HepG2 (cell line): Measurements from ENCODE around the gene PHF2. TPM values are rescaled to one million over a fixed set of nuclear protein-coding genes. Genes with fewer than 3 reads are reported as not detected.

Experiments used
- ATAC-seq: fragments of 200-7000 bp; cut with Tn5 transposase; 3 replicates; pipeline ENCODE4 v1.9.1; 2020; ENCODE audit warnings: mild to moderate bottlenecking, moderate library complexity
- BruUV-seq: library from RNA; stranded (reverse); fragments of 400-500 nt; replicated peaks from 2 replicates; lab custom pipeline; 2021; lab: Mats Ljungman, UMichigan
- CTCF ChIA-PET: fragments of 300-600 bp; formaldehyde crosslinking; extraction: SDS; loops from one replicate; lab custom pipeline; 2021; ENCODE audit warnings: low total read pairs, inconsistent platforms, low intra/inter-chr PET ratio; lab: Yijun Ruan, JAX
- POLR2A ChIA-PET: fragments of 350-600 bp; sonication (Branson Sonifier 250); formaldehyde crosslinking; loops from one replicate; lab custom pipeline; 2020; ENCODE audit warnings: antibody characterized with exemption, inconsistent platforms; lab: Yijun Ruan, JAX
- DNase-seq: peaks from one replicate; pipeline ENCODE4 v3.0.0-alpha.2; 2015; ENCODE audit warnings: low spot score
- FAIRE-seq: peaks from 3 replicates; lab custom pipeline; 2011; peaks lifted over from hg19 to GRCh38; lab: Jason Lieb, UNC
- H2AFZ ChIP-seq: one replicate; pipeline ENCODE4 v1.6.1; 2011; ENCODE audit warnings: low read length, inconsistent platforms
- H3K27ac ChIP-seq: fragments of 300-600 bp; 3 replicates; pipeline ENCODE4 v1.8.0; 2011; ENCODE audit warnings: mixed run types, mild to moderate bottlenecking, mixed read lengths, low read length, inconsistent platforms; ENCODE audit not compliant: insufficient read depth; ENCODE audit errors: extremely low read length
- H3K27me3 ChIP-seq, 2 experiments: fragments of 200-600 bp in 1 of 2; 2 replicates in 1 of 2; 3 replicates in 1 of 2; pipeline versions ENCODE4 v1.6.0 to v1.8.0; 2011; ENCODE audit warnings: low read length in 2 of 2, mild to moderate bottlenecking in 2 of 2, moderate library complexity in 2 of 2, inconsistent platforms in 1 of 2; ENCODE audit not compliant: insufficient read depth in 2 of 2, control insufficient read depth in 1 of 2
- H3K36me3 ChIP-seq, 2 experiments: fragments of 200-600 bp in 1 of 2; replicated peaks in 1 of 2; 2 replicates in 1 of 2; 3 replicates in 1 of 2; pipeline versions ENCODE4 v1.5.1 to v1.8.0; 2011; ENCODE audit warnings: low read length in 2 of 2, inconsistent platforms in 1 of 2; ENCODE audit not compliant: insufficient read depth in 2 of 2, control insufficient read depth in 1 of 2
- H3K4me1 ChIP-seq: 2 replicates; pipeline ENCODE4 v1.5.1; 2012; ENCODE audit warnings: low read length, inconsistent platforms; ENCODE audit not compliant: insufficient read depth
- H3K4me2 ChIP-seq: 2 replicates; pipeline ENCODE4 v1.6.0; 2011; ENCODE audit warnings: low read depth, low read length, inconsistent platforms
- H3K4me3 ChIP-seq, 3 experiments: fragments of 200-600 bp in 1 of 3; sonication (generic), shearing (Covaris generic) in 1 of 3; replicated peaks in 1 of 3; 2 replicates each; pipeline ENCODE4 v1.5.1; 2011 to 2016; ENCODE audit warnings: low read length in 3 of 3, inconsistent platforms in 2 of 3, low read depth in 2 of 3, mild to moderate bottlenecking in 2 of 3, control low read depth in 1 of 3, mixed read lengths in 1 of 3; ENCODE audit not compliant: insufficient read depth in 1 of 3
- H3K79me2 ChIP-seq: one replicate; pipeline ENCODE4 v1.6.1; 2011; ENCODE audit warnings: low read length, inconsistent platforms; ENCODE audit not compliant: insufficient read depth
- H3K9ac ChIP-seq: 2 replicates; pipeline ENCODE4 v1.6.0; 2011; ENCODE audit warnings: mild to moderate bottlenecking, low read depth, low read length, inconsistent platforms; ENCODE audit not compliant: insufficient read depth
- H3K9me3 ChIP-seq: 2 replicates; pipeline ENCODE4 v1.5.1; 2012; ENCODE audit warnings: mild to moderate bottlenecking, low read length
- H4K20me1 ChIP-seq: 2 replicates; pipeline ENCODE4 v1.6.0; 2011; ENCODE audit warnings: inconsistent platforms, mild to moderate bottlenecking, low read length, moderate library complexity; ENCODE audit not compliant: insufficient read depth
- ATF3 ChIP-seq: sonication (generic); formaldehyde crosslinking; IDR thresholded peaks from 2 replicates; pipeline ENCODE4 v1.4.0; 2020; ENCODE audit warnings: missing genetic modification reagents
- CBX5 ChIP-seq: sonication (generic); formaldehyde crosslinking; IDR thresholded peaks from 2 replicates; pipeline ENCODE4 v1.4.0; 2020; ENCODE audit warnings: missing genetic modification reagents, borderline replicate concordance
- ISX ChIP-seq: sonication (generic); formaldehyde crosslinking; conservative IDR thresholded peaks from 2 replicates; pipeline ENCODE4 v1.5.0; 2020; ENCODE audit warnings: missing genetic modification reagents
- JUND ChIP-seq: sonication (generic); formaldehyde crosslinking; IDR thresholded peaks from 2 replicates; pipeline ENCODE4 v1.8.0; 2022; ENCODE audit warnings: mild to moderate bottlenecking, missing genetic modification reagents
- KDM4B ChIP-seq: sonication (generic); formaldehyde crosslinking; IDR thresholded peaks from 2 replicates; pipeline ENCODE4 v1.4.0; 2020; ENCODE audit warnings: missing genetic modification reagents
- KDM6A ChIP-seq: IDR thresholded peaks from 2 replicates; pipeline ENCODE4 v1.6.1; 2016; ENCODE audit warnings: low read depth
- MTF2 ChIP-seq: sonication (generic); formaldehyde crosslinking; IDR thresholded peaks from 2 replicates; pipeline ENCODE4 v1.5.0; 2020; ENCODE audit warnings: missing genetic modification reagents, borderline replicate concordance
- MYNN ChIP-seq: sonication (generic); formaldehyde crosslinking; IDR thresholded peaks from 2 replicates; pipeline ENCODE4 v1.4.0; 2020; ENCODE audit warnings: mild to moderate bottlenecking, low read depth, missing genetic modification reagents
- NR3C1 ChIP-seq: sonication (generic); formaldehyde crosslinking; IDR thresholded peaks from 2 replicates; pipeline ENCODE4 v1.4.0; 2020; ENCODE audit warnings: missing genetic modification reagents
- PHB2 ChIP-seq: fragments of 450-650 bp; IDR thresholded peaks from 2 replicates; pipeline ENCODE4 v1.6.1; 2018; ENCODE audit not compliant: partially characterized antibody
- TOE1 ChIP-seq: sonication (generic); formaldehyde crosslinking; IDR thresholded peaks from 2 replicates; pipeline ENCODE4 v1.4.0; 2020; ENCODE audit warnings: mild to moderate bottlenecking, missing genetic modification reagents
- ZNF230 ChIP-seq: sonication (generic); formaldehyde crosslinking; IDR thresholded peaks from 2 replicates; pipeline ENCODE4 v1.4.0; 2020; ENCODE audit warnings: mild to moderate bottlenecking, missing genetic modification reagents
- ZNF431 ChIP-seq: sonication (generic); formaldehyde crosslinking; IDR thresholded peaks from 2 replicates; pipeline ENCODE4 v1.9.0; 2022; ENCODE audit warnings: missing genetic modification reagents, low read depth, mild to moderate bottlenecking, borderline replicate concordance
- ZNF432 ChIP-seq: sonication (generic); formaldehyde crosslinking; IDR thresholded peaks from 2 replicates; pipeline ENCODE4 v1.5.0; 2020; ENCODE audit warnings: missing genetic modification reagents, mild to moderate bottlenecking, borderline replicate concordance
- ZNF501 ChIP-seq: sonication (generic); formaldehyde crosslinking; IDR thresholded peaks from 2 replicates; pipeline ENCODE4 v1.5.1; 2020; ENCODE audit warnings: mild to moderate bottlenecking, moderate library complexity, missing genetic modification reagents
- ZNF737 ChIP-seq: sonication (generic); formaldehyde crosslinking; IDR thresholded peaks from 2 replicates; pipeline ENCODE4 v1.5.0; 2020; ENCODE audit warnings: missing genetic modification reagents, mild to moderate bottlenecking, borderline replicate concordance
- ZNF850 ChIP-seq: sonication (generic); formaldehyde crosslinking; conservative IDR thresholded peaks from 2 replicates; pipeline ENCODE4 v1.9.0; 2021; ENCODE audit warnings: mild to moderate bottlenecking, missing genetic modification reagents
- WGBS: methylation state at CpG from one replicate; pipeline ENCODE4 v1.1.6; 2017; ENCODE audit warnings: low lambda C conversion rate; 5-methylcytosine and 5-hydroxymethylcytosine counted together
- in situ Hi-C: cut with HindIII; loops from 2 replicates; pipeline ENCODE4 v1.10.0; 2017; ENCODE audit warnings: low pct_unique_long_range_greater_than_20kb; ENCODE audit not compliant: extremely low pct_ligation_motif_present
- intact Hi-C: fragments of 100-400 bp; cut with micrococcal nuclease; formaldehyde crosslinking; loops from one replicate; pipeline ENCODE4 v1.10.0; 2022; ENCODE audit not compliant: unreplicated experiment
- polyA plus RNA-seq, 8 experiments: library from polyadenylated mRNA; depleted of rRNA in 3 of 8; stranded (reverse) in 7 of 8; unstranded in 1 of 8; fragments of >200 nt; fragmentation: Illumina TruSeq in 4 of 8; extraction: Trizol in 4 of 8; gene quantifications; 2 replicates each; pipeline versions ENCODE4 v1.2.1 to v1.2.3, GENCODE V29; 2011 to 2016; ENCODE audit warnings: low read depth in 4 of 8, missing spikeins in 1 of 8, mixed read lengths in 1 of 8; ENCODE audit not compliant: insufficient read depth in 1 of 8
- total RNA-seq, 5 experiments: library from RNA; depleted of rRNA; stranded (reverse); fragments of >200 nt; fragmentation: Illumina TruSeq; extraction: Trizol; gene quantifications; 2 replicates each; pipeline ENCODE4 v1.2.3, GENCODE V29; 2016; ENCODE audit warnings: low read depth in 1 of 5
- TF ChIP-seq, protein P1 (sequence below): sonication (generic); IDR thresholded peaks from 2 replicates; pipeline ENCODE4 v1.6.1; 2016; ENCODE audit warnings: low read depth, borderline replicate concordance
- TF ChIP-seq, protein P2 (sequence below): sonication (generic); formaldehyde crosslinking; IDR thresholded peaks from 2 replicates; pipeline ENCODE4 v1.8.1; 2023; ENCODE audit warnings: mild to moderate bottlenecking, missing genetic modification reagents
- TF ChIP-seq, protein P3 (sequence below): sonication (generic); formaldehyde crosslinking; IDR thresholded peaks from 2 replicates; pipeline ENCODE4 v1.4.0; 2020; ENCODE audit warnings: mild to moderate bottlenecking, missing genetic modification reagents
- TF ChIP-seq, protein P4 (sequence below): sonication (generic); formaldehyde crosslinking; IDR thresholded peaks from 2 replicates; pipeline ENCODE4 v1.4.0; 2020; ENCODE audit warnings: missing genetic modification reagents

Gene PHF2
- total and polyA plus RNA-seq, 2 of the 13 experiments (the other 11 are each of a cell fraction or from before 2014, with no cell fraction given), result 6.6 to 9.1 TPM

DNA sequence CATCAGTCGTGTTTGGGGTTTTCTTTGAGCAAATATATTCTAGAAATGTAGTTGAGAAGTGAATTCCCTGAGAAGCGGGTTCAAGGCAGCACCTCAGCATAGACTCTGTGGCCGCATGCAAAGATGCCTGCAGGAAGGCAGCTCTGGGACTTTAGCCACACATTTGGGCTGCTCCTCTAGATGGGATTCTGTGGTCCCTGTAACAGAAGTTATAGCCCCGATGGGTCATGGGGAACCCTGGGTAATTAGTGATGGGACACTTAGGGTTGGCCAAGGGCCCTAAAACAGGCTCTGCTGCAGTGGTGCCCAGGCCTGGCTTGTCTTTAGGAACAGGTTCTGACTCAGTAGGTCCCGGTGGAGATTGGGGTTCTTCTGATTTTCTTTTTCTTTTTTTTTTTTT, 36.8 kb downstream of the PHF2 start (continued):
- TF ChIP-seq, protein P1, sequence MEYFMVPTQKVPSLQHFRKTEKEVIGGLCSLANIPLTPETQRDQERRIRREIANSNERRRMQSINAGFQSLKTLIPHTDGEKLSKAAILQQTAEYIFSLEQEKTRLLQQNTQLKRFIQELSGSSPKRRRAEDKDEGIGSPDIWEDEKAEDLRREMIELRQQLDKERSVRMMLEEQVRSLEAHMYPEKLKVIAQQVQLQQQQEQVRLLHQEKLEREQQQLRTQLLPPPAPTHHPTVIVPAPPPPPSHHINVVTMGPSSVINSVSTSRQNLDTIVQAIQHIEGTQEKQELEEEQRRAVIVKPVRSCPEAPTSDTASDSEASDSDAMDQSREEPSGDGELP, result no peak
- no peak for TF ChIP-seq ISX (CRISPR knock-in tag)
- TF ChIP-seq, protein P2, sequence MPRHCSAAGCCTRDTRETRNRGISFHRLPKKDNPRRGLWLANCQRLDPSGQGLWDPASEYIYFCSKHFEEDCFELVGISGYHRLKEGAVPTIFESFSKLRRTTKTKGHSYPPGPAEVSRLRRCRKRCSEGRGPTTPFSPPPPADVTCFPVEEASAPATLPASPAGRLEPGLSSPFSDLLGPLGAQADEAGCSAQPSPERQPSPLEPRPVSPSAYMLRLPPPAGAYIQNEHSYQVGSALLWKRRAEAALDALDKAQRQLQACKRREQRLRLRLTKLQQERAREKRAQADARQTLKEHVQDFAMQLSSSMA, result no peak
- TF ChIP-seq TOE1, result no peak
- TF ChIP-seq PHB2, result no peak

GRCh38 chr9:93613791-93614190, 37.4 kb downstream of the PHF2 start:
- Histone ChIP-seq H3K4me1 (no peaks in the 10 kb centered on the region), H3K27ac (no peak overlapping the region), H3K4me2 (no peak overlapping the region), H3K27me3 (no peaks in the 10 kb centered on the region), H3K9me3 (peaks cover 10% of the 10 kb centered on the region; the same call in 1 of the 2 replicates), H3K79me2 (peaks cover 13% of the 10 kb centered on the region), H2AFZ (no peak overlapping the region), H3K9ac (no peak overlapping the region), H3K36me3 (no peaks in the 10 kb centered on the region), H4K20me1 (no peaks in the 10 kb centered on the region), H3K4me3 (no peak overlapping the region)
- ATAC-seq (no peak), FAIRE-seq (no peak), DNase-seq (no peak)
- ChIA-PET POLR2A (no interaction called here), CTCF (no interaction called here)
- 81% methylated on average over 3 of the region's 3 CpGs for WGBS
- no TSS peak for BruUV-seq
- TF ChIP-seq, protein P3, sequence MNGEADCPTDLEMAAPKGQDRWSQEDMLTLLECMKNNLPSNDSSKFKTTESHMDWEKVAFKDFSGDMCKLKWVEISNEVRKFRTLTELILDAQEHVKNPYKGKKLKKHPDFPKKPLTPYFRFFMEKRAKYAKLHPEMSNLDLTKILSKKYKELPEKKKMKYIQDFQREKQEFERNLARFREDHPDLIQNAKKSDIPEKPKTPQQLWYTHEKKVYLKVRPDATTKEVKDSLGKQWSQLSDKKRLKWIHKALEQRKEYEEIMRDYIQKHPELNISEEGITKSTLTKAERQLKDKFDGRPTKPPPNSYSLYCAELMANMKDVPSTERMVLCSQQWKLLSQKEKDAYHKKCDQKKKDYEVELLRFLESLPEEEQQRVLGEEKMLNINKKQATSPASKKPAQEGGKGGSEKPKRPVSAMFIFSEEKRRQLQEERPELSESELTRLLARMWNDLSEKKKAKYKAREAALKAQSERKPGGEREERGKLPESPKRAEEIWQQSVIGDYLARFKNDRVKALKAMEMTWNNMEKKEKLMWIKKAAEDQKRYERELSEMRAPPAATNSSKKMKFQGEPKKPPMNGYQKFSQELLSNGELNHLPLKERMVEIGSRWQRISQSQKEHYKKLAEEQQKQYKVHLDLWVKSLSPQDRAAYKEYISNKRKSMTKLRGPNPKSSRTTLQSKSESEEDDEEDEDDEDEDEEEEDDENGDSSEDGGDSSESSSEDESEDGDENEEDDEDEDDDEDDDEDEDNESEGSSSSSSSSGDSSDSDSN, result no peak
- TF ChIP-seq NR3C1 (CRISPR knock-in tag) (no peak), ZNF432 (CRISPR knock-in tag) (no peak), KDM4B (CRISPR knock-in tag) (no peak), CBX5 (CRISPR knock-in tag) (no peak), MTF2 (CRISPR knock-in tag) (no peak), ATF3 (CRISPR knock-in tag) (no peak), MYNN (no peak), ZNF501 (CRISPR knock-in tag) (no peak), JUND (CRISPR knock-in tag) (no peak), KDM6A (CRISPR knock-in tag) (no peak), ZNF431 (CRISPR knock-in tag) (no peak), ZNF850 (CRISPR knock-in tag) (no peak), ZNF737 (CRISPR knock-in tag) (no peak), ZNF230 (CRISPR knock-in tag) (no peak)
- TF ChIP-seq, protein P4, sequence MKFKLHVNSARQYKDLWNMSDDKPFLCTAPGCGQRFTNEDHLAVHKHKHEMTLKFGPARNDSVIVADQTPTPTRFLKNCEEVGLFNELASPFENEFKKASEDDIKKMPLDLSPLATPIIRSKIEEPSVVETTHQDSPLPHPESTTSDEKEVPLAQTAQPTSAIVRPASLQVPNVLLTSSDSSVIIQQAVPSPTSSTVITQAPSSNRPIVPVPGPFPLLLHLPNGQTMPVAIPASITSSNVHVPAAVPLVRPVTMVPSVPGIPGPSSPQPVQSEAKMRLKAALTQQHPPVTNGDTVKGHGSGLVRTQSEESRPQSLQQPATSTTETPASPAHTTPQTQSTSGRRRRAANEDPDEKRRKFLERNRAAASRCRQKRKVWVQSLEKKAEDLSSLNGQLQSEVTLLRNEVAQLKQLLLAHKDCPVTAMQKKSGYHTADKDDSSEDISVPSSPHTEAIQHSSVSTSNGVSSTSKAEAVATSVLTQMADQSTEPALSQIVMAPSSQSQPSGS, result no peak
- in situ Hi-C loops (no loop called here), intact Hi-C loops (no loop called here)
